Stimulated activated CD4-positive, alpha-beta T cell treated with anti-CD3 and anti-CD28 coated beads, Interleukin-12 subunit alpha, Interleukin-12 subunit beta, amount 100 ng/mL, for 4 hours (primary cell): ENCODE measurements around the gene PHF19.

ENCODE experiments used
- DNase-seq: peaks from one replicate; pipeline ENCODE4 v3.0.0-alpha.2; 2020

PHF19 gene

GRCh38 chr9:120891884-120892747 is 15.1 kb upstream of the PHF19 start:
- no peak for DNase-seq

GRCh38 chr9:120891245-120891883 is 14.4 kb upstream of the PHF19 start:
- DNase-seq = no peak

GRCh38 chr9:120890320-120891244 is 13.6 kb upstream of the PHF19 start:
- no peak for DNase-seq

GRCh38 chr9:120889606-120890271 is 12.8 kb upstream of the PHF19 start:
- no peak for DNase-seq

DNA sequence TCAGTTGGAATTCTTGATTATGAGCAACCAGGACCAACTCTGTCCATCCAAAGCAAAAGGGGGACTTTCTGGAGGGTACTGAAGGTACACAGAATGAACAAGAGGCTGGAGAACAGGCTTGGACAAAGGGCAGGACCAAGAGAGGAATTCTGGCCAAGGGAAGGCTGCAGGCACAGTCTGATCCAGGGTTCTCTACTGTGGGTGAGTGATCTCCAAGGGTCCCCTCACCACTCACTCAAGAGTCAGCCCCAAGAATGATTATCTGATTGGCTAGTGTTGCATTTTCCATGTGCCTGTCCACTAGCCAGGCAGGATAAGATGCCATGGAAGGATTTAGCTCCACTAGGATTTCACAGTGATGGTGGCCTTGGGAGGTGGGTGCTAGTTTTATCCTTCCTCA is 11.6 kb upstream of the PHF19 start:
- no peak for DNase-seq

DNA sequence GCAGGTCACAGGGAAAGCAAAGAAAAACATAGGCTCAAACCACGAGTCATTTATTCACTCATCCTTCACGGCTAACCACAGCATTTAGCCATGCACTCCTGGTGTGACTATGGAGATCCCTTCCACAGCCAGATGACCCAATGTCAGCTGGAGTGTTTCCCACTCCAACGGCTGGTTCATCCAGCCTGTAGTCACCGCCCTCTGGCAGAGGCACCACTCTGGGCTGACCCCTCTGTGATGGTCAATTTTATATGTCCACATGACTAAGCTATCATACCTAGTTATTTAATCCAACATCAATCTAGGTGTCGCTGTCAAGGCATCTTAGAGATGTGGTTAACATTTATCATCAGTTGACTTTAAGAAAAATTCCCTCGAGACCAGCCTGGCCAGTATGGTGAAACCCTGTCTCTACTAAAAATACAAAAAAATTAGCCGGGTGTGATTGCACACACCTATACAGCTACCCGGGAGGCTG is 9.5 kb upstream of the PHF19 start:
- DNase-seq = no peak

- no peak for DNase-seq
These were observed 9.0 kb upstream of the PHF19 start for GRCh38 chr9:120885958-120886357.

DNA sequence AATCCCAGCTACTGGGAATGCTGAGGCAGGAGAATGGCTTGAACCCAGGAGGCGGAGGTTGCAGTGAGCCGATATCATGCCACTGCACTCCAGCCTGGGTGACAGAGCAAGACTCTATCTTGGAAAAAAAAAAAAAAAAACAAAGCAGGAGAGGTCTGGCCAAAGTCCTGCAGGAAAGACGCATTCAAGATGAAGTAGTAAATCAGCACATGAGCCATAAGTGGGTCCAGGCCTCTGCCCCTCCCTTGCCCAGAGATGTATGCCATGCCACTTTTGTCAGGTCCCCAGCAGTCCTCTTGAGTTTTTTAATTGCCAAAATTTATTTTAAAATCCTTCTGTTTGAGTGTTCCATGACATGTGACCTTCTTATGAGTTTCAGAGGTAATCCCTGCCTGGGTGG is 8.5 kb upstream of the PHF19 start:
- DNase-seq = no peak

- no peak for DNase-seq
These were observed 6.6 kb upstream of the PHF19 start for GRCh38 chr9:120883608-120883996.

- no peak for DNase-seq
These were observed 6.1 kb upstream of the PHF19 start for GRCh38 chr9:120882935-120883607.

GRCh38 chr9:120879446-120879845 is 2.5 kb upstream of the PHF19 start:
- no peak for DNase-seq

- no peak for DNase-seq
These were observed 1.5 kb upstream of the PHF19 start for GRCh38 chr9:120878188-120879130.

- peak; percentile 63 for DNase-seq
These were observed 467 bp upstream of the PHF19 start for GRCh38 chr9:120877276-120878034.

- DNase-seq = peak; percentile 76
These were observed 790 bp downstream of the PHF19 start for GRCh38 chr9:120875954-120876841.

GRCh38 chr9:120875643-120875953 is 1.4 kb downstream of the PHF19 start:
- no peak for DNase-seq

DNA sequence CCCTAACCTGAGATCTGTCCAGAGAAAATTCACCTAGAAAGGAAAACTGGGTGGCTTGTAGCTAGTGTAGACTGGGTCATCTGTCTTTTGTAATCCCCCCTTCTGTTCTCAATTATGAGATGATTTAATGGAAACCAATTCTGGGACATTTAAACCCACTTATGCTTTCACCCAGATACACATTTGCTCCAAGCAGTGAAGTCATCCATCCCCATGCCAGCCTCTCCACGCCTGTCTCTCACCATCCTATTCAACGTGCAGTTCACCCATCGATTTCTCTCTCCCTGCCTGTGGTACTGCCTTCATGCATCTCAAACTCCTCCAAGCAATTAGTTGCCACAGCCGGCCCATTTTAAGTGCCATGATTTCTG is 1.8 kb downstream of the PHF19 start:
- DNase-seq = no peak

DNA sequence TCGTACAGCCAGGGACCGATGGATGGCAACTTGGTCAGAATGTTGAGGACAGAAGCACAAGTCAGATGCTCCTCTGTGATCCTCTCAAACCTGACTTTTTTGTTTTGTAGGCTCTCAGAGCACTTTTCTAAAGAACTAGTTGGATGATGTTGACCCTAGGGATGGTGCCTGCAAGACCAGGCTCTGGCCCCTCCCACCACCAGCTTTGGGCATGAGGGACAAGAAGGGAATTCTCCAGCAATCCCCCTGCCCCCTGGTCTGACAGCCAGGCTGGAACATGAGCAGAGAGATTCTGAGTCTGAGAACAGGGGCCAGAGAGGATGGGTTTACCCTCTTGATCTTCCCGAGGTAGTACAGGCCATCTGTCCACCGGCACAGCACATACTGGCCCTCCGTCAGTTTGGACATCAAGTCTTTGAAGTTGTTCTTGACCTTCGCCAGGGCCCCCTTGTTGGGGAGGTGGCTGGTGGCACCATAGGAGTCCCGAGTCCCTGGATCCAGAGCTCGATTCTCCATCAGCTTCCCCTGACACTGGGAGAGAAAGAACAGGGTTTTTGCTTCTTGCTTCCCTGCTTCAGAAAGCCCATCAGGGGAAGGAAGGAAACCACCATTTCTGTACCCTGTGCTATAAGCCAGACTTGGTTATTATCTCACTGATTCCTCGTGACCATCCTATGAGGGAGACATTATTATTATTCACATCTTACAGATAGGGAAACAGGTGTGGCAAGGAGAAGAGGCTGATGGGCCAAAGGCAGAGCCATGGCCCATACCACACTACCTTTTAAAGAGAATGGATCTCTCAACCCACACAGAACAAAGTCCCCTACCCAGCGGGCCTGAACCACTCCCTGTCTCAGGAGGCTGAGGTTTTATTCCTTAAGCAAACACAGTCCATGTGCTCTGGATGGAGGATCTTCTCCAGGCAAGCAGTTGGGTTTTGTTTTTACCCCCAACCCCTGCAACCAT is 2.5 kb downstream of the PHF19 start:
- DNase-seq = no peak

DNA sequence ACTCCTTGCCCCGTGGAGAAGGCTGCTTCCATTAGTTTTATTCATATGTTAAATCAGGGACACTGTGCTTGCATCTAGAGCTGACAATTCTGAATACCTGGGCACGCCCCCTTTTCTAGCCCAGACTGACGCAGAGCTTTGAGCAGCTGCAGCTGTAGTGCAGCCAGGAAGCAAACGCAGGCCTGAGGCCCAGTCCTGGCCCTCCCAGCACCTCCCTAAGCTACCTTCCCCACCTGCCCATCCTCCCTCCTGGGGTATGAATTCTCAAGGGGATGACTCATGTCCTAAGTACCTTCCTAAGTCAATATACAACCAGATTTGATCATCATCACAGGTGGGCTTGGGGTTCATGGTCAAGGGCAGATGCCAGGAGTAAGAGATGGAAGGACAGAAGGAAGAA is 3.5 kb downstream of the PHF19 start:
- no peak for DNase-seq
